Testis (tissue), 3 donors: ENCODE data around the gene NEURL1. TPM values are rescaled to one million over a fixed set of nuclear protein-coding genes. Genes with fewer than 3 reads are reported as not detected.

Source experiments
- DNase-seq: peaks from one replicate; pipeline ENCODE4 v3.0.0-alpha.2; 2019
- H3K27ac ChIP-seq, 2 donors: fragments of 200-600 bp; sonication (generic); one replicate each; pipeline ENCODE4 v1.5.1; 2019
- H3K27me3 ChIP-seq: fragments of 200-600 bp; sonication (generic); one replicate; pipeline ENCODE4 v1.5.1; 2019
- H3K36me3 ChIP-seq: fragments of 200-600 bp; sonication (generic); one replicate; pipeline ENCODE4 v1.5.1; 2017; ENCODE audit warnings: low read depth; ENCODE audit errors: missing control alignments
- H3K4me1 ChIP-seq: fragments of 200-600 bp; sonication (generic); one replicate; pipeline ENCODE4 v1.5.1; 2019
- H3K4me3 ChIP-seq, 2 donors: fragments of 200-600 bp; sonication (generic); one replicate each; pipeline ENCODE4 v1.5.1; 2017 to 2019
- H3K9me3 ChIP-seq: fragments of 200-600 bp; sonication (generic); one replicate; pipeline ENCODE4 v1.5.1; 2017
- CTCF ChIP-seq, 3 experiments: fragments of 450-650 bp in 2 of 3; fragments of 200-600 bp in 1 of 3; sonication (generic) in 1 of 3; IDR thresholded peaks; one replicate each; pipeline ENCODE4 v1.5.1; 2016 to 2019; ENCODE audit warnings: antibody characterized with exemption in 3 of 3, mild to moderate bottlenecking in 2 of 3, moderate library complexity in 1 of 3
- POLR2A ChIP-seq: fragments of 450-650 bp; IDR thresholded peaks from one replicate; pipeline ENCODE4 v1.6.1; 2017; ENCODE audit warnings: antibody characterized with exemption, mild to moderate bottlenecking, moderate library complexity
- WGBS, 2 donors: methylation state at CpG; one replicate each; pipeline ENCODE4 v1.1.5; 2018; 5-methylcytosine and 5-hydroxymethylcytosine counted together
- intact Hi-C: fragments of 100-400 bp; cut with DNase I; formaldehyde crosslinking; loops from one replicate; pipeline ENCODE4 v1.15.1; 2023; ENCODE audit warnings: low total_unique reads
- polyA plus RNA-seq: library from polyadenylated mRNA; stranded (reverse); fragments of 350-450 nt; fragmentation: Illumina TruSeq; extraction: RNeasy Lipid Tissue Mini Kit (QIAGEN cat#74804); gene quantifications from one replicate; pipeline ENCODE4 v1.2.3, GENCODE V29; 2014; ENCODE audit warnings: low read depth, low replicate concordance; ENCODE audit not compliant: insufficient read depth
- total RNA-seq, 2 donors: library from RNA; depleted of rRNA; stranded (reverse); fragments of >200 nt; gene quantifications; one replicate each; pipeline ENCODE4 v1.2.3, GENCODE V29; 2016

The NEURL1 gene
- total and polyA plus RNA-seq, 3 donors from 2014 or later, result 17.8 to 21.9 (median 19.8) TPM

GRCh38 chr10:103533827-103534226, 40.3 kb downstream of the NEURL1 start:
- no peaks in the 10 kb centered on the region for H3K27me3 ChIP-seq
- no peak overlapping the region for H3K27ac ChIP-seq
- no peaks in the 10 kb centered on the region for H3K9me3 ChIP-seq
- DNase-seq, result no peak
- intact Hi-C loops, result no loop called here
- no peaks in the 10 kb centered on the region for H3K4me1 ChIP-seq
- H3K36me3 ChIP-seq, result no peaks in the 10 kb centered on the region
- 83 to 94% methylated on average over 7 of the region's 7 CpGs for WGBS, 2 donors
- TF ChIP-seq POLR2A (no peak), CTCF (IDR thresholded peaks at IDR 0.05) (no peak)
- no peak overlapping the region for H3K4me3 ChIP-seq

GRCh38 chr10:103534621-103535498, 41.4 kb downstream of the NEURL1 start:
- Histone ChIP-seq H3K4me3 (no peak overlapping the region), H3K27me3 (no peaks in the 10 kb centered on the region), H3K36me3 (no peaks in the 10 kb centered on the region), H3K9me3 (no peaks in the 10 kb centered on the region), H3K27ac (no peak overlapping the region), H3K4me1 (no peaks in the 10 kb centered on the region)
- no peak for DNase-seq
- WGBS, 2 donors, result 96 to 100% methylated on average over 1 to 3 of the region's 3 CpGs
- intact Hi-C loops, result no loop called here
- no peak for TF ChIP-seq POLR2A
- TF ChIP-seq CTCF (IDR thresholded peaks at IDR 0.05), result no peak

GRCh38 chr10:103535595-103535994, 42.1 kb downstream of the NEURL1 start:
- intact Hi-C loops, result no loop called here
- no peaks in the 10 kb centered on the region for H3K9me3 ChIP-seq
- H3K4me1 ChIP-seq, result no peaks in the 10 kb centered on the region
- no peak overlapping the region for H3K4me3 ChIP-seq
- 100% methylated on average over 2 of the region's 2 CpGs; no CpG with 5 or more reads in 1 of the 2 donors for WGBS, 2 donors
- DNase-seq, result no peak
- no peak overlapping the region for H3K27ac ChIP-seq
- no peaks in the 10 kb centered on the region for H3K27me3 ChIP-seq
- H3K36me3 ChIP-seq, result no peaks in the 10 kb centered on the region
- TF ChIP-seq CTCF (IDR thresholded peaks at IDR 0.05), result no peak
- no peak for TF ChIP-seq POLR2A

DNA sequence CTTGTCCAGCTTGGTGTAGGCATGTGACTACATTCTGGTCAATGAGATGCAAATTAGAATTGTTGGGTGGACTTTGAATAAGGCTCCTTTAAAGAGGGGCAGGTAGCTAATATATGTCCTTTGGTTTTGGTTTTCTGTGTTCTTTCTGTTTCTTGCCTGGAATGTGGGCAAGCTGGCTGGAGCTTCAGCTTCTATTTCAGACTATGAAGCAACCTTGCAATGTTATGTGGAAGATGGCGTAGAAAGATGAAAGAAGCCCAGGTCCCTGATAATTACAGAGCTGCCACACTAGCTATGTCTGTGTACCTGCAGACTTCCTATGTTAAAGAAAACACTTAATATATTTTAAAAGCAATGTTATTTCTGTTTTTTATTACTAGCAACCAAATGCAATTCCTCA, 46.2 kb downstream of the NEURL1 start:
- Histone ChIP-seq H3K27me3 (no peaks in the 10 kb centered on the region), H3K27ac (no peak overlapping the region), H3K36me3 (no peaks in the 10 kb centered on the region), H3K4me3 (no peak overlapping the region), H3K9me3 (no peaks in the 10 kb centered on the region), H3K4me1 (peaks cover 5% of the 10 kb centered on the region)
- DNase-seq, result no peak
- intact Hi-C loops, result no loop called here
- TF ChIP-seq CTCF (IDR thresholded peaks at IDR 0.05), result no peak
- TF ChIP-seq POLR2A, result no peak
- 59 to 71% methylated on average over 1 of the region's 1 CpG for WGBS, 2 donors

DNA sequence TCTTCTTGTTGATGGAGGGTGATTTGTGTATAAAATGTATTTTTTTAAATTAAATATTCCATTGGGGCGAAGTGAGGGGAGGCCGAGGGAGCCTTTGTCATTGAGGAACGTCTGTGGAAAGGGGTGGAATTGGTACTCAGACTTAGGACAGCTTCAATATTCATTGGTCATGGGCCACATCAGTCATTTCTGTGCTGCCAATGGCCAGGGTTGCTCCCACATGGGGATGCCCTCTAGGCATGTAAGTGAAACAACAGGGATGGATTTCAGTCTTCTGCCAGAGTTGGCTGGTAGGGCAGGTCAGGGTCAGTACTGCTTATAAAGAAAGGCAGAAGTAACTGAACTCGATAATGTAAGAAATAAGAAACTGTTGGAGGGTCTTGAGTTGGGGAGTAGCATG, 47.2 kb downstream of the NEURL1 start:
- peak; percentile 7 for DNase-seq
- WGBS, 2 donors, result 79 to 81% methylated on average over 4 of the region's 4 CpGs
- TF ChIP-seq POLR2A (no peak), CTCF (IDR thresholded peaks at IDR 0.05) (no peak)
- no peaks in the 10 kb centered on the region for H3K36me3 ChIP-seq
- no peak overlapping the region for H3K4me3 ChIP-seq
- H3K27me3 ChIP-seq, result no peaks in the 10 kb centered on the region
- H3K9me3 ChIP-seq, result no peaks in the 10 kb centered on the region
- no peak overlapping the region for H3K27ac ChIP-seq
- peaks cover 5% of the 10 kb centered on the region for H3K4me1 ChIP-seq
- intact Hi-C loops, result no loop called here
